Stimulated activated CD8-positive, alpha-beta memory T cell treated with anti-CD3 and anti-CD28 coated beads, Interleukin-12 subunit alpha, Interleukin-12 subunit beta, amount 100 ng/mL, for 1 hour (primary cell): ENCODE results near the gene FAM50B.

Source experiments
- DNase-seq: peaks from one replicate; pipeline ENCODE4 v3.0.0-alpha.2; 2020; ENCODE audit warnings: low read depth

Gene FAM50B

DNA sequence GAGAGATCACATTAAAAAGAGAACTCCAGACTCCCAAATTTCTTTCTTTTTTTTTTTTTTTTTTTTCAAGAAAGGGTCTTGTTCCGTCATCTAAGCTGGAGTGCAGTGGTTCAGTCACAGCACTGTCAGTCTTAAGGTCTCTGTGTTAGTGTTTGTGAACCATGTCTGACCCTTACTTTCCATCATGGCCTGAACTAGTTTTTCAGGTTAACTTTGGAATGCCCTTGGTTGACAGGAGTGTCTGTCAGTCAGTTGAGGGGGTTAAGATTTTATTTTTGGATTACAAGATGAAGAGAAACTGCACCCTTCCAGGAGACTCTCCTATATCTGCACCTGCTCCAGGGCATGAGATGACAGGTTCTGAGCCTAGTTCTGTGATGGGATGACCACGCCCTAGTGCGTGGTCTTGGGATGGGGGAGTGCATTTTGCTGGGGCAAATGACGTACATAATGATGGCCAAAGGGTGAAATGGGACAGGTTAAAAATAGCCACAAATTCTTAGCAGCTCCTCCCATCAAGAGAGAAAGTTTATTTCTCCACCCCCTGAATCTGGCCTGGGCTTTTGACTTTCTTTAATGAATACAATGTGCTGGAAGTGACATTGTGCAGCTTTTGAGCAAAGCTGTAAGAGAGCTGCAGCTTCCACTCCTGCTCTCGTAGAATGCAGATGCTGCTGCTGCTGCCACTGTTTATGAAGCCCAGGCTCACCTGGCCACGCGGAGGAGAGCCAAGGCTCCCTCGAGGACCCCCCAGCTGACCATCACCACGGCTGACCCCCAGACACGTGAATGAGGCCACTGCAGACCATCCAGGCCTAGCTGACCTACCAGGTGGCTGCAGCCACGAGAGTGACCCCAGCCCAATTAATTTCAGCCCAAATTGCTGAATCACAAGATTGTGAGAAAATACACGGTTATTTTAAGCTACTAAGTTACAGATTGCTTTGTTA, 29.7 kb upstream of the FAM50B start:
- DNase-seq: no peak

GRCh38 chr6:3820563-3820962, 28.6 kb upstream of the FAM50B start:
- DNase-seq: no peak

- no peak for DNase-seq
Observed at GRCh38 chr6:3822747-3823445, 26.3 kb upstream of the FAM50B start.

DNA sequence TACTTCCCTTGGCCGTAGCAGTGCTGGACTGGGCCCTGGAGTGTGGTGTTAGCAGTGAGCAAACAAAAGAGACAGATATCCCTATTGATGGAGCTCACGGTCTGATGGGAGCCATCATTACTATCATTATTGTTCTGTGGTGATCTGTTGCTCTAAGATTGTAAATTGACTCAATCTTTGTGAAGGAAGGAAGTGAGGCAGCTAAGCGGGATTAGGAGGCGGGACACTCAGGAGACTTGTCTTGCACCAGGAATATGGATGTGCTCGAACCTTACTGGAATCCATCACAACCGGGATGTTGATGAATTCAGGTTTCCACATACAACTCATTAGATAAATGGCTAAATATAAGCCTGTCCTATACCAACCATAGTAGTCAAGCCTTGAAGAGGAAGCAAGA, 25.5 kb upstream of the FAM50B start:
- DNase-seq: no peak

DNA sequence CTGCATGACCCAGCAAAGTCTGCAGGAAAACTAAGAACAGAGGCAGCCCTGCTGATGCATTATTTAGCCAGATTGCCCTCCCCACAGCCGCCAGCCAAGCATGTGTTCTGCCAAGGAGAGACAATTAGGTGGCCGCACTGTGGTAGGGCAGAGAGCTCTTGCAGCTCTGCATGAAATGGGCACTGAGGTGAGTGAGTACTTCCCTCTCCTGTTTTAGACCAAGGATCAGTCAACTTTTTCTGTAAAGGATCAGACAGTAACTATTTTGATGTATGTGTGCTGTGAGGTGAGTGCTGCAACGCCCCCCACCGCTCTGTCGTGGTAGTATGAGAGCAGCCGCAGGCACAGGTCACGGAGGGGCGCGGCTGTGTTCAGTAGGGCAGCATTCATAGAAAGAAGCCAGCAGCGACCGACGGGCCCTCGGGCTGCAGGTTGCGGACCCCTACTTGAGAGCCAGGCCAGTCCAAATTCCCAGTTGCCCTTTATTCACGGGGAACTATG, 23.8 kb upstream of the FAM50B start:
- no peak for DNase-seq

- DNase-seq: no peak
Observed at GRCh38 chr6:3825851-3826581, 23.2 kb upstream of the FAM50B start.

DNA sequence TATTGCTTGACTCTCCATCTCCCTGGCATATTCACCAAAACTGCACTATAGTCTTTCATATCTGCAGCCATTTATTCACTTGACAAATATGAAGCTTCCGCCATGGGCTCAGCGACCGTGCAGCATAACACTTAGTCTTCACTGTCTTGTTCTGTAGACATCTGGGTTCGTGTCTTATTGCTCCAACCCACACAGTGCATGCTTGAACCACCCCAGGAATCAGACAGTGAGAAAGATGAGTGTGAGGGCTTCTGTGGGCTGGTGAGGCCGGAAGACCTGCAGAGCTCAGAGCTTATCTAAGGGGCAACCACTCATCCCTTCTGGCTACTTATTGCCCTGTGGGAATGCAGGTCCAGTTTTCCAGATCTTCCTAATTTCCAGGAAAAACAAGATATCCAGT, 19.9 kb upstream of the FAM50B start:
- DNase-seq: no peak

GRCh38 chr6:3830806-3831205, 18.4 kb upstream of the FAM50B start:
- no peak for DNase-seq

- no peak for DNase-seq
Observed at GRCh38 chr6:3831761-3832530, 17.2 kb upstream of the FAM50B start.

- no peak for DNase-seq
Observed at GRCh38 chr6:3835055-3835731, 14.0 kb upstream of the FAM50B start.

DNA sequence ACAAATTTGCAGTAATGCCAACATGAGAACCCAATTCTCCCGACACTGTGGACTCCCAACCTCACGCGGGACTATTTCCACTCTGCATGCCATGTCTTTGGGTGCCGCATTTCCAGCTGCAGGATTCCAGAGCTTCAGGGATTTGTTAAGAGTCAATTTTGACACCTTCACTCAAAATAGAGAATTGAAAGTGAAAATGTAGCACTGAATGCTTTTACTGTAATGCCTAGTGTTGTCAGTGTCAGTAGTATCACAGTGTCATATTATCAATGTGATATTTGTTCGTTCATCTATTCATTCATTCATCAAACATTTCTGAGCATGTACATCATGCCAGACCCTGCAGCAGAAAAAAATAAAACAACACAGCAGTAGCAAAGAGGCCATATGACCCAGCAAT, 13.4 kb upstream of the FAM50B start:
- DNase-seq: no peak

DNA sequence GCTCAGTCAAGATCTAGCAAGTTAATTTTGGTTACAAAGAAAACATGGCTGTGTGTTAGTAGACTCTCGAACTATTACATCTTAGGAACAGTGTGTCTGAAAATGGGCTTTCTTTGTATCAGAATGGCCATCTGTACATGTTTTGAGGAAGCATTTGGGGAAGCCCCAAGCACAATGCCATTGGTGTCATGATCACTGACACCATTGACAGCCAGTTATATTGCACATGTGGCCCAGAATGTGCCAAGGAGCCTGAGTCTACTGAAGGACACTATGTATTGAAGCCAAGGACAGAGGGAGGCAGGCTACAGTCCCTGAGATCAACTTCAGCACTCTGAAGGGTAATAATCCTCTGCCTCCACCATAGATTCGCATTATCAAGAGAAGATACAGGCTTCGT, 12.6 kb upstream of the FAM50B start:
- no peak for DNase-seq

DNA sequence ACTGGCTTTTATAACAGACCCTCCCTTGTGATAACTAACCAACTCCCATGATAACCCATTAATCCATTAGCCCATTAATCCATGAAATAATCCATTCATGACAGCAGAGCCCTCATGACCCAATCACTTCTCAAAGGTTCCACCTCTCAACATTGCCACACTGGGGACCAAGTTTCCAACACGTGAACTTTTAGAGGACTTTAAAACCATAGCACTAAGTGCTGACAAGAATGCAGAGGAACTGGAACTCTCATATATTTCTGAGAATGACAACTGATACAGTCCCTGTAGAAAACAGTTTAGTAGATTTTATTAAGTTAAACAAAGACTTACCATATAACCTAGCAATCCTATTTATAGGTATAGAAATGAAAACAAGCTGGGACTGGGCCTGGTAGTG, 11.4 kb upstream of the FAM50B start:
- DNase-seq: no peak

DNA sequence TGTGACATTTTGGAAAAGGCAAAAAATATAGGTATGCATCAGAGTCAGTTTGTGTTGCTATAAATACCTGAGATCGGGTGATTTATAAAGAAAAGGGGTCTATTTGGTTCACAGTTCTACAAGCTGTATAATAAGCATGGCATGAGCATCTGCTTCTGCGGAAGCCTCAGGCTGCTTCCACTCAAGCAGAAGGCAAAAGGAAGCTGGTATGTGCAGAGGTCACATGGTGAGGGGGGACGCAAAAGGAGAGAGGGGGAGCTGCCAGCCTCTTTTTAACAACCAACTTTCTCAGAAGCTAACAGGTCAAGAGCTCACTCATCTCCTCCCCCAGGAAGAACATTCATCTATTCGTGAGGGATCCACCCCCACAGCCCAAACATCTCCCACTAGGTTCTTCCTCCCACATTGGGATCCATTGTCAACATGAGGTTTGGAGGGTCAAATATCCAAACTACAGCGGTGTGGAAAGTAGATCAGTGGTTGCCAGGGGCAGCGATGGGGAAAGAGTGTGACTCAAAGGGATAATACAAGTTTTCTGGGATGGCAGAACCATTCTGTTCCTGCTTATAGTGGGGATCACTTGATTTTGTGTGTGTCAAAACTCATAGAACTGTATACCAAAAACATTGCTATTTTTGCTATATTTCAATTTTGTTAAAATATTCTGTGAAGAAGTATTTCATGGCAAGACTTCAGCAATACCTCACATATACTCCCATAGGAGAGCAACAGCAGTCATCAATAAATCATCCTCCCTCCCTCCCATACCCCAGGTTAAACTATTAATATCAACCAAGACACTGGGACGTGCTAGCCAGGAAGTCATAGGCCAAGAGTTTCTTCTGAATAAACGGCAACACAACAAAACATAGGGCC, 9.9 kb upstream of the FAM50B start:
- DNase-seq: no peak

- no peak for DNase-seq
Observed at GRCh38 chr6:3841066-3841454, 8.1 kb upstream of the FAM50B start.

DNA sequence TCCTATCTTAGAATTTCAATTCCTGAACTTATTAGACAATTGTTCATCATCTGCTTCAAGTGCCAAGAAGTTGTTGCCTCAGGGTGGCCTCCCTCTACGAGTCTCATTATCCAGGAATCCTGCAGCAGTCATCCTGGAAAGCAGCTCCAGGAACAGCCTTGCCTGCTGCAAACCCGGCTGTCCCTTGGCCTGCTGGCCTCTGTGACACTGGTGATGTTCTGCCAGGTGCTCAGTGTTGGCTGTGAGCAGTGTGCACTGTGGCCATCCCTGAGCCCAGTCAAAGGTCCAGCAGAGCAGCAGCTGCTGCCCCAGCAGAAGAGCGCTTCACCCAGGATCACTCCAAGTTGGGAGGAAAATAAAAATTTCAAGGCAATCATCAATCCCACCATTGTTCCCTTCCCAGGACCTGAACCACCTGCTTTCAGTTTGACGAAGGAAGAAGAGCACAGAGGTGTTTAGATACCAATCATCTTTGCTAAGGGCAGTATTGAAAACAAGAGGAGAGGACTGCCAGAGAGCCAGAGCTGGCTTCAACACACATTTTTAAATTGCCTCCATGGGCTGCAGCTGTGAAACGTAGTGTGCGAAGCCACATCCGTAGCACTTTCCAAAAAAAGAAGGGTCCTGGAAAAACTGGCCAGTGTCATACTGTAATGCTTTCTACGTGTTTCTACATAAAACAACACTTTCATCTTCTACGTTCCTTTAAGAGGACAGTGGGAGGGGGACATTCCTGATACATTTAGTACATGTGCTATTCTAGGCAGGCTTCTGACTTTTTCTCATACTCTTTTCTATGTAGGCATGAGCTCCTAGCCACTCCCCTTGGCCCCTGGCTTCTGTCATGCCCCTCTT, 7.2 kb upstream of the FAM50B start:
- no peak for DNase-seq

DNA sequence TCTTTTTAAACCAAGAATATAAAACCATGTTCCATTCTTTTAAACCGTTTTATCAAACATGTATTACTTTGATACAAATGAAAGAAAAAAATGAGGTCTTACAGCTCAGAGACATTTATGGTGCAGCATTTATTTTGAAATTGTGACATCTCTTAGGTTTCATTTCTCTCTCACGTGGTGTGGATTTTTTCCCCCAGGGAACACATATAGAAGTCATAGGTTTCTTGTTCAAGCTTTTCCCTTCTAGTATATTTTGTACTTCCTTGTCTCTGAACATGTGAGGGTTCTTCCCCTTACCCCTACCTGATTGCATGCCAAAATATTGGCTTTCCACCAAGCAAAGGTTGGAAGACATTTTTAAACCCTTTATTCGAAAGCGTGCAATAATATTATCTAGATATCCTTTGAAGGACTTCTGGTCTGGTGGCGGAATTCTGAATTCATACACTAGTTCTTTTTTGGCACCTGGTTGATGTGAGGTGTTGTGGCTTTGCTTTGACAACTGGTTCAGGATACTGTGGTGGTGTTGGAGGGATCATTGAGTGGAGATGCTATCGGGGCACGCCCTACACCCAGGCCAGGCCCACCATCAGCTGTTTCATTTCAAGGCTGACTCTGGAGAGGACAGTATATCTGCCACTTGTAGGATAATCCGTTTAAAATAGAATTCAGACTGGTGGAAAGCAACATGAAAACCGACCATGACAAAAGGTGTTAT, 5.6 kb upstream of the FAM50B start:
- no peak for DNase-seq

DNA sequence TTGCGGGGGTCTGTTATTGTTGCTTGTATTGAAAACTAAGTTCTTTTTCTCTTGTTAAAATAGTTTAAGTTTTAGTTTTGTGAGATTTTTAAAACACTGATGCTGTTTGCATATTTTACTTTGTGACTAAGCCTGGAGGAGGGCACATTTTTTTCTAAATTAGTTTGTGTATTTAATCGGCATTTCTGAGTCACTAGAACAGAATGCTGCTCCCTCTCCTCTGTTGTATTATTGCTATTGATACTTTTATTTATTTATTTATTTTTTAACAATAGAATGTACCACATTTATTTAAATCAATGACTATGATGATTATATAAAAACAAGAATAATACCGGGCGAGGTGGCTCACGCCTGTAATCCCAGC, 5.1 kb upstream of the FAM50B start:
- no peak for DNase-seq

DNA sequence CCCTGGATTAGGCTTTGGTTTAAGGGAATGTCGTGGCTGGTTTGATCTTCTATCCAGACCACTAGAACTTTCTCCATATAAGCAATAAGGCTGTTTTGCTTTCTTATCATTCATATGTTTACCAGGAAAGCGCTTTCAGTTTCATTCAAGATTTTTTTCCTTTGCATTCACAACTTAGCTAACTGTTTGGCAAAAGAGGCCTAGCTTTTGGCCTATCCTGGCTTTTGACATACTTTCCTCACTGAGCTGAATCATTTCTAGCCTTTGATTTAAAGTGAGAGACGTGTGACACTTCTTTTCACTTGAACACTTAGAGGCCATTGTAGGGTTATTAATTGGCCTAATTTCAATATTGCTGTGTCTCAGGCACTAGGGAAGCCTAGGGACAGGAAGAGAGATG, 1.7 kb upstream of the FAM50B start:
- DNase-seq: no peak
